ENCODE results near the gene TRMT44.

The TRMT44 gene

DNA sequence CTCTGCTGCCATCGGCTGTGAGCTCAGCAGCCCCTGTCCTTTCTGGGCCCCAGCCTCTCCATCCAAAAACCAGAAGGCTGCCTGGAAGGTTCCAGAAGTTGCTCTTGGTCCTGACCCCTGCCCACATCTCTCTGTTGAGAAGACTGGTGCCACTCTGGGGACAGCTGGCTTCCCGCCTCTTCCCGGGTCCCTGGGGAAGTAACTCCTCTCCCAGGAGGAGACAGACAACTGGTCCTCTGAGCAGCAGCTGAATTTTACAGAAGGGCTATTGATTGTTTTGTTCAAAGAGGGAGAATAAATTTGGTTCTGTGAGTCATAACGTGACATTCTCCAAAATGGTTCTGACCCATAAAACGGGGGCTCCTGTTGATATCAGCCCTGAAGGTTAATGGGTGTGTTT, 61.2 kb downstream of the TRMT44 start:
- Mint-ChIP-seq H3K27me3 (ENCODE audit: low read depth) (no peaks in the 10 kb centered on the region), H3K36me3 (ENCODE audit: low read depth) (no peaks in the 10 kb centered on the region), H3K27ac (no peak overlapping the region), H3K4me3 (no peak overlapping the region), H3K9me3 (no peaks in the 10 kb centered on the region), H3K4me1 (ENCODE audit: low read depth) (no peaks in the 10 kb centered on the region)

- H3K4me1 Mint-ChIP-seq (ENCODE audit: low read depth) = no peaks in the 10 kb centered on the region
- no peaks in the 10 kb centered on the region for H3K27me3 Mint-ChIP-seq (ENCODE audit: low read depth)
- no peak overlapping the region for H3K4me3 Mint-ChIP-seq
- H3K27ac Mint-ChIP-seq = no peak overlapping the region
- H3K9me3 Mint-ChIP-seq = no peaks in the 10 kb centered on the region
- no peaks in the 10 kb centered on the region for H3K36me3 Mint-ChIP-seq (ENCODE audit: low read depth)
Measured at GRCh38 chr4:8502371-8502770, 61.8 kb downstream of the TRMT44 start.

- Mint-ChIP-seq H3K27ac (no peak overlapping the region), H3K4me1 (ENCODE audit: low read depth) (no peaks in the 10 kb centered on the region), H3K36me3 (ENCODE audit: low read depth) (no peaks in the 10 kb centered on the region), H3K4me3 (no peak overlapping the region), H3K9me3 (no peaks in the 10 kb centered on the region), H3K27me3 (ENCODE audit: low read depth) (no peaks in the 10 kb centered on the region)
Measured at GRCh38 chr4:8502836-8503585, 62.4 kb downstream of the TRMT44 start.

DNA sequence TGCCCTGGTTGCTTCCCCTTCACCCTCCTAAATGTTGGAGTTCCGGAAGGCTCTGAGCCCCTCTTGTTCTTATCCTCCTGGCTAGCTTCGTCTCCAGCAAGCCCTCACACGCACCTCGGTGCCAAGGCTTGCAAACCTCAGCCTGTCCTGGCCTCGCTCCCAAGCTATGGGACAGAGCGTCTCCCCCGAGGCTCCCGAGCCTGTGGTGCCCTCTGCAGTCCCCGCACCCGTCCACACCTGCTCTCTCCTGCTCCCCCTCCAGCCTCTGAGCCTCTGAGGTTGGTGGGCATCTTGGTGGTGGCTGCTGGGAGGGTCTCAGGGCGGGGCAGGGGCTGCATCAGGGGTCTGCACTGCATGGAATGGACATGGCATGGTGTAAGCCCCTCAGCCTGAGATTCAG, 63.2 kb downstream of the TRMT44 start:
- Mint-ChIP-seq H3K4me3 (no peak overlapping the region), H3K27ac (no peak overlapping the region), H3K36me3 (ENCODE audit: low read depth) (no peaks in the 10 kb centered on the region), H3K9me3 (no peaks in the 10 kb centered on the region), H3K4me1 (ENCODE audit: low read depth) (no peaks in the 10 kb centered on the region), H3K27me3 (ENCODE audit: low read depth) (no peaks in the 10 kb centered on the region)

GRCh38 chr4:8504279-8505007, 63.9 kb downstream of the TRMT44 start:
- no peaks in the 10 kb centered on the region for H3K9me3 Mint-ChIP-seq
- H3K4me3 Mint-ChIP-seq = no peak overlapping the region
- no peaks in the 10 kb centered on the region for H3K4me1 Mint-ChIP-seq (ENCODE audit: low read depth)
- H3K27ac Mint-ChIP-seq = no peak overlapping the region
- H3K36me3 Mint-ChIP-seq (ENCODE audit: low read depth) = no peaks in the 10 kb centered on the region
- no peaks in the 10 kb centered on the region for H3K27me3 Mint-ChIP-seq (ENCODE audit: low read depth)

- no peak overlapping the region for H3K27ac Mint-ChIP-seq
Measured at GRCh38 chr4:8505229-8505628, 64.7 kb downstream of the TRMT44 start.

GRCh38 chr4:8506006-8506372, 65.4 kb downstream of the TRMT44 start:
- Mint-ChIP-seq H3K9me3 (no peaks in the 10 kb centered on the region), H3K4me1 (ENCODE audit: low read depth) (no peaks in the 10 kb centered on the region), H3K27me3 (ENCODE audit: low read depth) (no peaks in the 10 kb centered on the region), H3K4me3 (no peak overlapping the region), H3K36me3 (ENCODE audit: low read depth) (no peaks in the 10 kb centered on the region), H3K27ac (no peak overlapping the region)

More at GRCh38 chr4:8505229-8505628, 64.7 kb downstream of the TRMT44 start:
- no peaks in the 10 kb centered on the region for H3K27me3 Mint-ChIP-seq (ENCODE audit: low read depth)
- no peak overlapping the region for H3K4me3 Mint-ChIP-seq
- no peaks in the 10 kb centered on the region for H3K36me3 Mint-ChIP-seq (ENCODE audit: low read depth)
- H3K9me3 Mint-ChIP-seq = no peaks in the 10 kb centered on the region
- H3K4me1 Mint-ChIP-seq (ENCODE audit: low read depth) = no peaks in the 10 kb centered on the region

DNA sequence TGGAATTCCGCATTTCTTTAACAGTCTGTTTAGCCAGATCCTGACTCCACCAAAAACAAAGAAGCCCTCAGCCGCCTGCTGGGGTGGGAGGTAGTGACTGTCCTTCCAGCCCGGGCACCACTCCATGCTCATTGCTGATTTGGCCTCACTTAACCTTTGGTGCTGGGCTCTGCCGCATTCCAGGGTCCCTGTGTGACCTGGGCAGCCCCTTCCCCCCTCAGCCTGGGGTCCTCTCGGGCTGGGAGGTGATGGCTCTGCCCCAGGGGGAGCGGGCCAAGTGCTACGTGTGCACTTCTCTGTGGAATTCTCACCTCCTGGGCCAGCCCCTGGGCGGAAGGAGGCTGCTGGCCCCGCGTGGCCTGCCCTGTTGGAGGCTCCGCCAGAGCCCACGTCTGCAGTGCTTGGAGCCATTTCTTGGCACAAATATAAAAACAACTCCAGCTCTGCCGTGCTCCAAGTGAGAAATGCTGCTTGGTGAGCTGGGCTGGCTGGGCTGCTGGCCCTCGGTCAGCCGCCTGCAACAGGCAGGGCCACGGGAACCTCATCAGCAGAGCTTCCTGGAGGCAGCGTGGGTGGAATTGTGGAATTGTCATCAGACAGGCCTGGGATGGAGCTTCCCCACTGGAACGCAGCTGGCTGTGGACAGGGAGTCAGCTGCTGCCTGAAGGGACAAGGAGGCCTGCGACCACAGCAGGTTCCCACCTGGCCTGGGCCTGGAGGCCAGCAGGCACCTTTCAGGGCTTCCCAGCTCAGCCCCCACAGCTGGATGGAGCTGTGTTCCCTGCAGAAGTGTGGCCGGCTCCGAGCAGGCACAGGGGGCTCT, 66.0 kb downstream of the TRMT44 start:
- Mint-ChIP-seq H3K4me3 (no peak overlapping the region), H3K9me3 (no peaks in the 10 kb centered on the region), H3K4me1 (ENCODE audit: low read depth) (no peaks in the 10 kb centered on the region), H3K27ac (no peak overlapping the region), H3K36me3 (ENCODE audit: low read depth) (no peaks in the 10 kb centered on the region), H3K27me3 (ENCODE audit: low read depth) (no peaks in the 10 kb centered on the region)

DNA sequence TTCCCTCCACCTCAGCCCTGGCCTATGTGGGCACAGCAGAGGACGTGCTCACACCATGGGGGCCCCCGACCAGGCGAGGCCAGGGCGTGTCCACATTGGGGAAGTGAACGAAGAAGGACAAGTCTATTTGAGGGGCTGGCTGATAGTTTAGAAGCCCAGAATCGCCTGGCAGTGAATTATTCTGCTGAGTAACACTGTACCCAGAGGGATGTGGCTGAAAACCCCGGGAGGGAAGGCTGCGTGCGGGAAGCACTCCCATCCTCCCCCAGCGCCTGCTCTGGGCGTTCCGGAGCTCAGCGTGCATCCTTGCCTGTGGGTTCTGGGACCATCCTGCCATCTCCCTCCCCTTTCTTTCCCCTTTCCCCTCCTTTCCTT, 66.6 kb downstream of the TRMT44 start:
- Mint-ChIP-seq H3K27ac (no peak overlapping the region), H3K4me1 (ENCODE audit: low read depth) (no peaks in the 10 kb centered on the region), H3K36me3 (ENCODE audit: low read depth) (no peaks in the 10 kb centered on the region), H3K4me3 (no peak overlapping the region), H3K9me3 (no peaks in the 10 kb centered on the region), H3K27me3 (ENCODE audit: low read depth) (no peaks in the 10 kb centered on the region)

- no peaks in the 10 kb centered on the region for H3K27me3 Mint-ChIP-seq (ENCODE audit: low read depth)
- H3K27ac Mint-ChIP-seq = no peak overlapping the region
- H3K4me3 Mint-ChIP-seq = no peak overlapping the region
- no peaks in the 10 kb centered on the region for H3K9me3 Mint-ChIP-seq
- no peaks in the 10 kb centered on the region for H3K4me1 Mint-ChIP-seq (ENCODE audit: low read depth)
- no peaks in the 10 kb centered on the region for H3K36me3 Mint-ChIP-seq (ENCODE audit: low read depth)
Measured at GRCh38 chr4:8507624-8508023, 67.0 kb downstream of the TRMT44 start.

- Mint-ChIP-seq H3K36me3 (ENCODE audit: low read depth) (no peaks in the 10 kb centered on the region), H3K27ac (no peak overlapping the region), H3K9me3 (no peaks in the 10 kb centered on the region), H3K4me1 (ENCODE audit: low read depth) (no peaks in the 10 kb centered on the region), H3K4me3 (no peak overlapping the region), H3K27me3 (ENCODE audit: low read depth) (no peaks in the 10 kb centered on the region)
Measured at GRCh38 chr4:8508266-8508665, 67.7 kb downstream of the TRMT44 start.

DNA sequence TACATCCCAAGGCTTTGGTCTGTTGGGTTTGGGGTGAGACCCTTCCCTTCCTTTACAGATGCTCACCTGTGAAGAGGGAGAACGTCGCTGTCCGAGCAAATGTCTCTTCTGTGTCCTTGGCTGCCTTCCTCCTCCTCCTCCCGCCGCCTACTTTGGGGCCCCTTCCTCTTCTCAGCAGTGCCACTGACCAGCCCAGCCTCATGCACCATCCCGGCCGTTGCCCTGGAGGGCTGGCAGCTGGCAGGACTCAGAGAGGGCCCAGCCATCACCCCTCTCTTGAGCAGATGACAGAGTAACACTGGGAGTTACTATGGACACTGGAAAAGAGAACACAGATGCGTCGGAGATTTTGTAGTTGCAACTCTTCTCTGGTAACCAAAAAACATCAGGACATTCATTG, 68.2 kb downstream of the TRMT44 start:
- Mint-ChIP-seq H3K4me3 (no peak overlapping the region), H3K9me3 (no peaks in the 10 kb centered on the region), H3K27me3 (ENCODE audit: low read depth) (no peaks in the 10 kb centered on the region), H3K4me1 (ENCODE audit: low read depth) (no peaks in the 10 kb centered on the region), H3K27ac (no peak overlapping the region), H3K36me3 (ENCODE audit: low read depth) (no peaks in the 10 kb centered on the region)

DNA sequence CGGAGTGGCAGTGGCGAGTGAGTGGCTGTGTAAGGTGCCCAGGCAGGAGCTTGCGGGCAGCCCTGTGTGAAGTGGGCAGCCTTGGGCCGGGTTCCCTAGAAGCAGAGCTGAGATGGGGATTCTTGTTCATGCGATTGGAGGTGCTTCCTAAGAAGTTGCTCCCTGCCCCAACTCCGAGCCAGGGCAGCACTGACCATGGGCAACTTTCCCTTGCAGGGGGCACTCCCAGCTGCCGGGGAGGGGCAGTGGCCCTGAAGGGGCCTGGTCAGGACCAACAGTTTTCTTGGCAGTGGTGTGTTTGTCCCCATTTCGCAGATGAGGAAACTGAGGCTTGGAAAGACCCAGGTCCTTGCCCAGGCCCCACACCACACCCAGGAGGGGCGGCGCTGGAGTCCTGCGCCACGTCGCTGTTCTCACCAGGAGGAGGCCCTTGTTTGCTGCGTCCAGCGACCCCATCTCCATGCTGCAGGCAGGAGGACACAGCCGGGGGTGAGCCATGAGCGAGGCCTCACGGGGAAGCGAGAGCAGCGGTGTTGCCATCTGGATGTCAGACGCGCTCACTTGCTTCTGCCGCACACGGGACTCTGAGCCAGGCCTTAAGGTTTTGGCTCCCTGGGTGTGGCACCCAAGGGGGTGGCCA, 68.9 kb downstream of the TRMT44 start:
- Mint-ChIP-seq H3K27ac (no peak overlapping the region), H3K4me1 (ENCODE audit: low read depth) (no peaks in the 10 kb centered on the region), H3K9me3 (no peaks in the 10 kb centered on the region), H3K4me3 (no peak overlapping the region), H3K36me3 (ENCODE audit: low read depth) (no peaks in the 10 kb centered on the region), H3K27me3 (ENCODE audit: low read depth) (no peaks in the 10 kb centered on the region)

DNA sequence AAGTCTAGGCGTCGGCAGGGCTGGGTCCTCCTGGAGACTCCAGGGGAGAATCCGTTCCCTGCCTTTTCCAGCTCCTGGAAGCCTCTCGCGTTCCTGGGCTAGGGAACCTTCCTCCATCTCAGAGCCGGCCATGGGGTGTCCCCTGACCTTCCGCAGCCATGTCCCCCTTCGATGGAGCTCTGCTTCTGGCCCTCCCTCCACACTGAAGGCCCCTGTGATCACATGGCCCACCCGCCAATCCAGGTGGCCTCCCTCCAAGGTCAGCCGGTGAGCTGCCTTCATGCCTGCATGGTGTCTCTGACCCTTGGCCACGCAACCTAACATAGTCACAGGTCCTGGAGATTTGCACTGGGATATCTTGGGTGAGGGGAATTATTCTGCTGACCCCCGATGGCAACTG, 69.6 kb downstream of the TRMT44 start:
- no peaks in the 10 kb centered on the region for H3K36me3 Mint-ChIP-seq (ENCODE audit: low read depth)
- no peak overlapping the region for H3K27ac Mint-ChIP-seq
- H3K4me3 Mint-ChIP-seq = no peak overlapping the region
- no peaks in the 10 kb centered on the region for H3K27me3 Mint-ChIP-seq (ENCODE audit: low read depth)
- no peaks in the 10 kb centered on the region for H3K9me3 Mint-ChIP-seq
- no peaks in the 10 kb centered on the region for H3K4me1 Mint-ChIP-seq (ENCODE audit: low read depth)
